Measurements from ENCODE around the gene CACTIN. TPM values are rescaled to one million over a fixed set of nuclear protein-coding genes. Genes with fewer than 3 reads are reported as not detected.

Gene CACTIN
- total and polyA plus RNA-seq, 10 donors = 10.8 to 27.1 (median 21.8) TPM

- no peak for TF ChIP-seq POLR2A (IDR thresholded peaks at IDR 0.05)
- TF ChIP-seq POLR2AphosphoS5 (IDR thresholded peaks at IDR 0.05) = peak; percentile 18 to 49 (median 28)
- H3K27me3 ChIP-seq (replicated peaks in 1 of 7) = peaks cover 0 to 21% (median 0%) of the 10 kb centered on the region in 7 donors
- H3K36me3 ChIP-seq = peaks cover 0 to 59% (median 3%) of the 10 kb centered on the region in 6 donors
- DNase-seq = no peak
- H3K4me1 ChIP-seq = peaks cover 23 to 63% (median 43%) of the 10 kb centered on the region in 6 donors
- H3K27ac ChIP-seq = peak overlapping the region; percentile 27 to 80 (median 68)
- intact Hi-C loops (cut with DNase I; ENCODE audit: low total_unique reads) = no loop called here
- H3K9me3 ChIP-seq = no peaks in the 10 kb centered on the region
- H3K4me3 ChIP-seq = peak overlapping the region in 6 of 8 donors; percentile 2 to 51 (median 14)
- 9 to 16% (median 14%) methylated on average over 25 to 45 of the region's 45 CpGs for WGBS, 5 donors
Measured at GRCh38 chr19:3670796-3671679, 44.4 kb upstream of the CACTIN start.

GRCh38 chr19:3669947-3670795, 43.6 kb upstream of the CACTIN start:
- Histone ChIP-seq H3K9me3 (no peaks in the 10 kb centered on the region), H3K36me3 (peaks cover 0 to 60% (median 3%) of the 10 kb centered on the region in 6 donors), H3K4me1 (peaks cover 31 to 67% (median 49%) of the 10 kb centered on the region in 6 donors), H3K4me3 (peak overlapping the region in 3 of 8 donors; percentile 2 to 51 (median 31)), H3K27me3 (replicated peaks in 1 of 7) (peaks cover 0 to 21% (median 0%) of the 10 kb centered on the region in 7 donors), H3K27ac (peak overlapping the region in 7 of 8 donors; percentile 41 to 80 (median 71))
- 62 to 77% (median 69%) methylated on average over 24 to 33 of the region's 33 CpGs for WGBS, 5 donors
- no peak for DNase-seq
- intact Hi-C loops (cut with DNase I; ENCODE audit: low total_unique reads) = no loop called here
- no peak for TF ChIP-seq CTCF (IDR thresholded peaks at IDR 0.05 in 8 of 11, conservative IDR thresholded peaks at IDR 0.05 in 3 of 11)
- no peak for TF ChIP-seq POLR2A (IDR thresholded peaks at IDR 0.05)
- TF ChIP-seq POLR2AphosphoS5 (IDR thresholded peaks at IDR 0.05) = peak; percentile 27 to 74 (median 74)

- intact Hi-C loops (cut with DNase I; ENCODE audit: low total_unique reads) = no loop called here
- no peak for DNase-seq
- TF ChIP-seq POLR2A (IDR thresholded peaks at IDR 0.05) = no peak
- TF ChIP-seq CTCF (IDR thresholded peaks at IDR 0.05 in 8 of 11, conservative IDR thresholded peaks at IDR 0.05 in 3 of 11) = no peak
- TF ChIP-seq POLR2AphosphoS5 (IDR thresholded peaks at IDR 0.05) = no peak
- WGBS, 5 donors = 81 to 91% (median 88%) methylated on average over 34 to 39 of the region's 39 CpGs
- Histone ChIP-seq H3K27me3 (replicated peaks in 1 of 7) (peaks cover 0 to 21% (median 0%) of the 10 kb centered on the region in 7 donors), H3K9me3 (no peaks in the 10 kb centered on the region), H3K4me3 (no peak overlapping the region), H3K4me1 (peaks cover 33 to 76% (median 54%) of the 10 kb centered on the region in 6 donors), H3K36me3 (peaks cover 0 to 63% (median 5%) of the 10 kb centered on the region in 6 donors), H3K27ac (peak overlapping the region in 3 of 8 donors; percentile 26 to 80 (median 77))
Measured at GRCh38 chr19:3669082-3669946, 42.7 kb upstream of the CACTIN start.
